OCI-LY1 (cell line): ENCODE measurements around the gene SYMPK.
A peak's percentile ranks its signal among the peaks of the same experiment; 100 is the strongest.

ENCODE experiments used
- H2AFZ ChIP-seq: fragments of 200-600 bp; sonication (generic), shearing (Covaris generic); 2 replicates; pipeline ENCODE4 v1.6.0; 2014; ENCODE audit warnings: antibody characterized with exemption, mild to moderate bottlenecking, low read length
- H3F3A ChIP-seq: fragments of 200-600 bp; sonication (generic), shearing (Covaris generic); 2 replicates; pipeline ENCODE4 v1.6.0; 2014; ENCODE audit warnings: mild to moderate bottlenecking, antibody characterized with exemption, low read length, moderate library complexity; ENCODE audit not compliant: insufficient read depth
- H3K27ac ChIP-seq: fragments of 200-600 bp; sonication (generic); 2 replicates; pipeline ENCODE4 v1.5.1; 2014; ENCODE audit warnings: low read length, mixed run types, mild to moderate bottlenecking, low read depth; ENCODE audit not compliant: poor library complexity, severe bottlenecking
- H3K27me3 ChIP-seq: fragments of 200-600 bp; sonication (generic); 2 replicates; pipeline ENCODE4 v1.6.0; 2014; ENCODE audit warnings: antibody characterized with exemption, mild to moderate bottlenecking, low read length, moderate library complexity; ENCODE audit not compliant: insufficient read depth
- H3K36me3 ChIP-seq: fragments of 200-600 bp; sonication (generic); 2 replicates; pipeline ENCODE4 v1.6.1; 2014; ENCODE audit warnings: mild to moderate bottlenecking, antibody characterized with exemption, low read length, moderate library complexity, mixed read lengths; ENCODE audit not compliant: insufficient read depth
- H3K4me1 ChIP-seq: fragments of 200-600 bp; sonication (generic); 2 replicates; pipeline ENCODE4 v1.5.1; 2014; ENCODE audit warnings: mild to moderate bottlenecking, low read length, moderate library complexity; ENCODE audit not compliant: insufficient read depth, severe bottlenecking
- H3K4me2 ChIP-seq: fragments of 200-600 bp; sonication (generic), shearing (Covaris generic); 2 replicates; pipeline ENCODE4 v1.6.1; 2014; ENCODE audit warnings: low read length
- H3K4me3 ChIP-seq: fragments of 200-600 bp; sonication (generic); 2 replicates; pipeline ENCODE4 v1.5.1; 2014; ENCODE audit warnings: low read length, low read depth, mild to moderate bottlenecking, mixed read lengths; ENCODE audit not compliant: poor library complexity, severe bottlenecking
- H3K79me2 ChIP-seq: fragments of 200-600 bp; shearing (Covaris generic); 2 replicates; pipeline ENCODE4 v1.6.1; 2016; ENCODE audit warnings: mixed run types, low read length, mixed read lengths; ENCODE audit not compliant: insufficient read depth
- H3K9ac ChIP-seq: fragments of 200-600 bp; sonication (generic), shearing (Covaris generic); 2 replicates; pipeline ENCODE4 v1.6.1; 2014; ENCODE audit warnings: mild to moderate bottlenecking, low read length, mixed read lengths
- H3K9me2 ChIP-seq: fragments of 200-600 bp; sonication (generic), shearing (Covaris generic); 2 replicates; pipeline ENCODE4 v1.6.1; 2014; ENCODE audit warnings: low read depth, mild to moderate bottlenecking, low read length, mixed read lengths
- H3K9me3 ChIP-seq: fragments of 200-600 bp; shearing (Covaris generic); 2 replicates; pipeline ENCODE4 v1.6.1; 2014; ENCODE audit warnings: low read length, mixed read lengths
- H4K20me1 ChIP-seq: fragments of 200-600 bp; sonication (generic), shearing (Covaris generic); 2 replicates; pipeline ENCODE4 v1.6.0; 2016; ENCODE audit warnings: mild to moderate bottlenecking, low read length; ENCODE audit not compliant: insufficient read depth
- CTCF ChIP-seq: fragments of 200-600 bp; sonication (generic), shearing (Covaris generic); IDR thresholded peaks from 2 replicates; pipeline ENCODE4 v1.5.1; 2017; ENCODE audit warnings: mild to moderate bottlenecking, antibody characterized with exemption, low read length, moderate library complexity, mixed read lengths
- EZH2 ChIP-seq: fragments of 200-600 bp; sonication (generic), shearing (Covaris generic); IDR thresholded peaks from 2 replicates; pipeline ENCODE4 v1.8.0; 2017; ENCODE audit warnings: borderline replicate concordance, mixed run types, mild to moderate bottlenecking, antibody characterized with exemption, low read length, moderate library complexity, mixed read lengths

SYMPK gene

DNA sequence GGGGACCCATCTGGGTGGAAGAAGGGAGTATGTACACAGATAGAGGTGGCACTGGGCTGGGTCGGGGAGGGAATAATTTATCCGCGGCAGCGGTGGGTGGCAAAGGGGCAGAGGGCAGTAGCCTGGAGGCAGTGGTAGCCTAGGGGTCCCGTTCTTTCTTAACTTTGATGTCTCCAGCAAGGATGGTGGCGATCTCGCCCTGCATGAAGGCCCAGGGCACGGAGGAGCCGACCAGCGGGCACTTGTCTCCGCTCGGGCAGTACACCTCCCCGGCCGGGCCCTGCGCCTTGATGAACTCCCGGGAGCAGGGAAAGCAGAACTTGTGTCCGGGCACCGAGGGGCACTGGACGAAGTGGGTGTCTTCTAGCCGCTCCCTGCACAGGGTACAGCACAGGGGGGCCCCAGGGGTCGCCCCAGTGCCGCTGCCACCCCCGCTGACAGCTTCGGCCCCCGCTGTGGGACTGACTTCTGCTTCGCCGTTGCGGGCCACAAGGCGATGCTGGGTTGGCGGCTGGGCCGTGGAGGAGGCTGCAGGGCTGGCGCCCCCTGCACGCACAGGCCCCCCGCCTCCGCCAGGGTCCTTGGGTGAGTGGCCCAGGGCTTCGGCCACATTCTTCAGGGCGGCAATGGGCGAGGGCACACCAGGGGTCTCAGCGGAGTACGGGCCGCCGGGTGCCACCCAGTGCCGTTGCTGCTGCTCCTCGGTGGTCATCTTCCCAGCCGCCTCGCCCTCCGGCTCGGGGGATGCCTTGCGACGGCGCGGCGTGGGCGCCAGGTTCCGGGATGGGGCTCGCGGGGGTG, 21.1 kb upstream of the SYMPK start:
- Histone ChIP-seq H3K27ac (no peak overlapping the region), H3K4me3 (peak overlapping the region; percentile 41), H2AFZ (no peak overlapping the region), H3F3A (no peaks in the 10 kb centered on the region), H4K20me1 (no peaks in the 10 kb centered on the region), H3K9me2 (no peaks in the 10 kb centered on the region), H3K36me3 (no peaks in the 10 kb centered on the region), H3K4me2 (peak overlapping the region; percentile 94), H3K9me3 (no peaks in the 10 kb centered on the region), H3K9ac (peak overlapping the region; percentile 23; the same call in 1 of the 2 replicates), H3K27me3 (no peaks in the 10 kb centered on the region), H3K79me2 (no peaks in the 10 kb centered on the region), H3K4me1 (peaks cover 39% of the 10 kb centered on the region)
- no peak for TF ChIP-seq EZH2
- TF ChIP-seq CTCF = no peak

DNA sequence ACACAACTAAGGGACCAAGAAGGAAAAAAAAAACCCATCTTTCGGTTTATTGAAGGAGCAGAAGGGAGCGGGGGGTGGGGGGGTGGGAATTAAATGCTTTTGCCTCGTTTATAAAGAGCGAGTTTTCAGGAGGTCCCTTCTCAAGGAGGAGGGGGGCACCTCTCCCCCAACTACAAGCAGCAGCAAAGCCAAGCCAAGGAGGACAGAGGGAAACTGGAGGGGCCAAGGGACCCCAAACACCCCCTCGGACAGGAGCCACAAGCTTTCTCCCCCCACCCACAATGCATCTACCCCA, 20.6 kb upstream of the SYMPK start:
- H4K20me1 ChIP-seq = no peaks in the 10 kb centered on the region
- no peaks in the 10 kb centered on the region for H3K79me2 ChIP-seq
- H3K9me2 ChIP-seq = no peaks in the 10 kb centered on the region
- H2AFZ ChIP-seq = no peak overlapping the region
- no peaks in the 10 kb centered on the region for H3K36me3 ChIP-seq
- peak overlapping the region; percentile 99 for H3K4me2 ChIP-seq
- H3F3A ChIP-seq = no peaks in the 10 kb centered on the region
- no peak overlapping the region for H3K27ac ChIP-seq
- H3K4me1 ChIP-seq = peaks cover 40% of the 10 kb centered on the region
- TF ChIP-seq CTCF = no peak
- TF ChIP-seq EZH2 = no peak
- no peaks in the 10 kb centered on the region for H3K27me3 ChIP-seq
- peak overlapping the region; percentile 23; the same call in 1 of the 2 replicates for H3K9ac ChIP-seq
- H3K9me3 ChIP-seq = no peaks in the 10 kb centered on the region
- H3K4me3 ChIP-seq = peak overlapping the region; percentile 83

GRCh38 chr19:45882652-45883585, 20.0 kb upstream of the SYMPK start:
- Histone ChIP-seq H4K20me1 (no peaks in the 10 kb centered on the region), H3K9ac (peak overlapping the region; percentile 94), H3F3A (no peaks in the 10 kb centered on the region), H3K9me3 (no peaks in the 10 kb centered on the region), H3K36me3 (no peaks in the 10 kb centered on the region), H3K79me2 (no peaks in the 10 kb centered on the region), H3K4me2 (peak overlapping the region; percentile 99), H3K27ac (peak overlapping the region; percentile 18), H3K4me3 (peak overlapping the region; percentile 83), H3K4me1 (peaks cover 41% of the 10 kb centered on the region), H2AFZ (no peak overlapping the region), H3K27me3 (no peaks in the 10 kb centered on the region), H3K9me2 (no peaks in the 10 kb centered on the region)
- peak; percentile 100 for TF ChIP-seq CTCF
- TF ChIP-seq EZH2 = no peak
